Renal cortex interstitium (tissue), 11 donors: ENCODE data around the gene SETX. TPM values are rescaled to one million over a fixed set of nuclear protein-coding genes. Genes with fewer than 3 reads are reported as not detected.

ENCODE experiments used
- DNase-seq, 11 donors: peaks; one replicate each; pipeline ENCODE4 v3.0.0-alpha.2; 2013; ENCODE audit warnings: low read depth in 9 of 11, low spot score in 4 of 11; ENCODE audit errors: extremely low read depth in 1 of 11
- polyA plus RNA-seq, 3 donors: library from polyadenylated mRNA; unstranded; fragments of 120-200 nt; gene quantifications; one replicate each; pipeline ENCODE4 v1.2.1, GENCODE V29; 2013; ENCODE audit not compliant: insufficient read length in 3 of 3

SETX gene
- polyA plus RNA-seq, 3 donors, result 45.1 to 57.4 (median 53.7) TPM

GRCh38 chr9:132244582-132245455 is 110.0 kb downstream of the SETX start:
- DNase-seq, result no peak

DNA sequence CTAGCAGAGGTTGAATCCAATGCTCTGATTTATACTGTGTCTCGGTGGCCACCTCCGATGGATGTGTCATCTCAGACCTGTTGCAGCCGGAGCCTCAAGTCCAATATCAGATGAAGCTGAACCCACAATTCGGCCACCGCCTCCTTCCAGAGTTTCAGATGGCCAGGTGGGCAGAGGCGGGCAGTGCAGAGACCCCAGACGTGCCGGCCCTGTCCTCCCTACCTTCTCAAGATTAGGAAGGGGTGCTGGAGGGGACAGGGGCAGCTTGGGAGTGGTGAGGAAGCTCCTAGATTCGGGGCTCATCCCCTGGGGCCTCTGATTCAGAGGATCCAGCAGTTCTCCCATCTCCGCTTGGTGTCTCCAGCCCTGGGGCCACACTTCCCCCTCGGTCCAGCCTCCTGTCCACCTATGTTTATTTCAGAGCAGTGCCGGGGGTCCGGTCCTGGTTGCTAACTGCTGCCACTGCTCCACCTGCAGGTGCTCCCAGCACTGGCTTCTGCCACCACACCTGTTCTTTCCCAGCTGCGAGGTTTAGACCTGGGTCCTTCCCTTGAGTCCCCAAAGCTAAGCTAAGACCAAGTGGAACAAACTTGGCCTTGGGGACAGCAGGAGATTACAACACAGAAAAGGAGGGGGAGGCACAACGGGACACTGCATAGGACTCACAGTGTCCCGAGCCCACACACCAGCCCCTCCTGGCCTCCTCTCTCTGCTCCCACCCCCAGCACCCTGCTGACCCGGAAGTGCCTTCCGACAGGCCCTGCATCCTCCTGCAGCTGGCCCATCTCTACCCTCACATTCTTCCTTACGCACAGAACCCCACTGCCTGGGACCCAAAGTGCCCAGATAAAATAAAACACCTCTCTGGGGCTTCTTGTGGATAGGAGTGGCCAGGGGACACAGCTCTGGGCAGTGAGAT is 111.4 kb downstream of the SETX start:
- no peak for DNase-seq

DNA sequence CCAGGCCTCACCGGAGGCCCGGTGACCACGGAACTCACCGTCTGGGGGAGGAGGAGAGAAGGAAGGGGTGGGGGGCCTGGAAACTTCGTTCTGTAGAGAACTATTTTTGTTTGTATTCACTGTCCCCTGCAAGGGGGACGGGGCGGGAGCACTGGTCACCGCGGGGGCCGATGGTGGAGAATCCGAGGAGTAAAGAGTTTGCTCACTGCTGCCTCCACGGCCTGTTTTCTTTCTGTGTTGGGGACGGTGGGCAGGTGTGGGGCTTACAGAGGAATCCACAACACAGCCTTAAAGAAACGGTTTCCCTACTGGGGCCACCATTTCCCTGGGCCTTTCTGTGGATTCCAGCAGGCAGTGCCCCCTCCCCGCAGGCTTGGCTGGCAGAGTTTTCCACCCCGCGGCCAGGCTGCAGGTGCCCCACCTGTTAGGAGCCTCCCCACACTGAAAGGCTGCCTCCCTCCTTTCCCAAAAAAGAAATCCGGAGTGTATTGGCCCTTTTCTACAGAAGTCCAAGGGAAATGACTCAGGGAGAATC is 112.1 kb downstream of the SETX start:
- no peak for DNase-seq

DNA sequence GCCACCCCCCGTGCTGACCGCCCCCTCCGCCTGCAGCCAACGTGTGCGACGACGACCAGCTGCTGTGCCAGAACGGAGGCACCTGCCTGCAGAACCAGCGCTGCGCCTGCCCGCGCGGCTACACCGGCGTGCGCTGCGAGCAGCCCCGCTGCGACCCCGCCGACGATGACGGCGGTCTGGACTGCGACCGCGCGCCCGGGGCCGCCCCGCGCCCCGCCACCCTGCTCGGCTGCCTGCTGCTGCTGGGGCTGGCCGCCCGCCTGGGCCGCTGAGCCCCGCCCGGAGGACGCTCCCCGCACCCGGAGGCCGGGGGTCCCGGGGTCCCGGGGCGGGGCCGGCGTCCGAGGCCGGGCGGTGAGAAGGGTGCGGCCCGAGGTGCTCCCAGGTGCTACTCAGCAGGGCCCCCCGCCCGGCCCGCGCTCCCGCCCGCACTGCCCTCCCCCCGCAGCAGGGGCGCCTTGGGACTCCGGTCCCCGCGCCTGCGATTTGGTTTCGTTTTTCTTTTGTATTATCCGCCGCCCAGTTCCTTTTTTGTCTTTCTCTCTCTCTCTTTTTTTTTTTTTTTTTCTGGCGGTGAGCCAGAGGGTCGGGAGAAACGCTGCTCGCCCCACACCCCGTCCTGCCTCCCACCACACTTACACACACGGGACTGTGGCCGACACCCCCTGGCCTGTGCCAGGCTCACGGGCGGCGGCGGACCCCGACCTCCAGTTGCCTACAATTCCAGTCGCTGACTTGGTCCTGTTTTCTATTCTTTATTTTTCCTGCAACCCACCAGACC is 112.8 kb downstream of the SETX start:
- no peak for DNase-seq

DNA sequence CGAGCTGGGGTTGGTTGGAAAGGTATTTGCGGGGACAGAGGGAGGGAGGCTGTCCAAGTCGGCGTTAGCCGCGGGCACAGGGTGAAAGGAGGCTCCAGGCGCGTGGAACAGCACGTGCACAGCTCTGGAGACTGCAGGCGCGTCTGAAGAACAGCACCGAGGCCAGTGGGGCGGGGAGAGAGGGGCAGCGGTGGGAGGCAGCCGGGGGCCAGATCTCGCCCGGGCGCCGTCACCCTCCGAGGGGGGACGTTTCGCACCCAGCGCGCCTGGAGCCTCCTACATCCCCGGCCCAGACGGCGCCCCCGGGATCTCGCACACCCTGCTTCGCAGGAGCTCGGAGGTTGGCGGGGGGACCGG is 113.3 kb downstream of the SETX start:
- no peak for DNase-seq

- DNase-seq, result peak; percentile 49 to 84 (median 71)
These were observed 113.8 kb downstream of the SETX start for GRCh38 chr9:132240841-132241482.

DNA sequence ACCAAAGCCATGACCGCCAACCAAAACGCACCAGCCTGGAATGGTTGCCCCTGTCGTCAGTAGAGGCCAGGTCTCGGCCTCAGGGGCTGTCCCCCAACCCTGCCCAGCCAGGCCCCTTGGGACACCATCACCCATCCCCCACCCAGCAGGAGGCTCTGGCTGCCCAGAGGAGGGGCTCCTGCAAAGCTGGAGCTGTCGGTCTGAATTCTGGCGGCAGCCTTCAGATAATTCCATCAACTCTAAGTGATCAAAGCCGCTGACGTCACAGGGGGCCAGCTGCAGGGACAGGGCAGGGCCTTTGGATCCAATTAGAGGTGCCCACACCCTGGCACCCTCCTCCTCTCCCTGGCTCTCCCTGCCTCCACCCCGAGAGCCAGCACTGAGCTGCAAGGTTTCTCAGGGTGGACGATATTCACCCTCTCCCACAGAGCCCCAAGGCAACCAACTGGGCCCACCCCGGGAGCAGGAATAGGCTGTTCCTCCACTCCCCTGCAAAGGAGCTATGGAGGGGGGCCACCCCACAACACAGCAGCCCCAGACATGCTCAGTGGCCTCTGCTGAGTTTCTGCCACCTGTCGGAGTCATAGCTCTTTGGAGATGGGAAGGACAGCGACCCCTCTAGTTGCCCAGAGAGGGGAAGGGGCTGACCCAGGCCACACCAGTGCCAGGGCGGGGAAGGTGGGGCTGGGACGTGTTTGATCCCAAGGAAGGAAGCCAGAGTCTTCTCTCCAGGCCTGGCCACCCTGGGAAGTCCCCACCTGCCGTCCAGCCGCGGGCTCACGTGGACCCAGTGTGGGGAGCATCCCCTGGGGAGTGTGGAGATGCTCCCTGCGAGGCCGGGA is 114.6 kb downstream of the SETX start:
- no peak for DNase-seq

DNA sequence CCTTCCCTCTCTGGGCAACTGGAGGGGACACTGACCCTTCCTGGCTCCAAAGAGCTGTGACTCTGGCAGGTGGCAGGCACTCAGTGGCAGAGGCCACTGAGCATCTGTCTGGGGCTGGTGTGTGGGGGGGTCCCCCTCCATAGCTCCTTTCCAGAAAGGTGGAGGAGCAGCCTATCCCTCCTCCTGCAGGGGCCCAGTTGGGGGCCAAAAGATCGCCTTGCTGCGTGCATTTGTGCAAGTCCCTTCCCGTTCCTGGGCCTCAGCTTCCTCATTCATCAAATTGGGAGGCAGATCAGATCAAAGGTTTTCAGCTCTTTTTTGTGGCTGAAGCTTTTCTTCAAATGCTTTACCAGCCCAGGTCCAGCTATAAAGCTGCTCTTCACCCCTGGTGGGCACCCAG is 115.3 kb downstream of the SETX start:
- DNase-seq, result no peak

GRCh38 chr9:132238992-132239391 is 115.8 kb downstream of the SETX start:
- no peak for DNase-seq

GRCh38 chr9:132238026-132238972 is 116.5 kb downstream of the SETX start:
- DNase-seq, result no peak

GRCh38 chr9:132237481-132237880 is 117.3 kb downstream of the SETX start:
- DNase-seq, result no peak

GRCh38 chr9:132236662-132237311 is 118.0 kb downstream of the SETX start:
- DNase-seq, result no peak

GRCh38 chr9:132235894-132236661 is 118.7 kb downstream of the SETX start:
- DNase-seq, result peak in 9 of 11 donors; percentile 48 to 76 (median 65)

DNA sequence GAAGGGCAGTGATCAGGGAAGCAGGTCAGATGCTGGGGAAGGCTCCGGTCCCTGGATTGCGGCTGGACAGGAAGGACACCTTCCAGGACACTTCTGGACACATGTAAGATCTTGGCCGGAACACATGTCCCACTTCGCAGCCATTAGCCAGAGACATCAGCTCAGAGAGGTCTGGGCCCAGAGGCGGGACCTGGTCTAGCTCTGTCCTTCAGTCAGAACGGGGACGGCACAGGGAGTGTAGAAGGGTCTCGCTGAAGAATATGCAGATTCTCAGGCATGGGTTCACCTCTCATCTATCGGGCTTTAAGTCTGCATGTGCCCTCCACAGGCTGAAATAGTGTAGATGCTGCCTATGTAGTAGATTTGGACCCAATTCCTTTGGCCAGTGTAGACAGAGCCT is 119.7 kb downstream of the SETX start:
- no peak for DNase-seq

GRCh38 chr9:132234535-132234934 is 120.3 kb downstream of the SETX start:
- no peak for DNase-seq
